22Rv1 (cell line): ENCODE data around the gene WWC2.

Source experiments
- ZFX ChIP-seq: fragments of 450-650 bp; IDR thresholded peaks from 2 replicates; pipeline ENCODE4 v1.6.1; 2017; ENCODE audit warnings: antibody characterized with exemption, borderline replicate concordance
- TF ChIP-seq, protein P1 (sequence below): fragments of 450-650 bp; IDR thresholded peaks from 2 replicates; pipeline ENCODE4 v1.5.1; 2017; ENCODE audit warnings: mild to moderate bottlenecking

DNA sequence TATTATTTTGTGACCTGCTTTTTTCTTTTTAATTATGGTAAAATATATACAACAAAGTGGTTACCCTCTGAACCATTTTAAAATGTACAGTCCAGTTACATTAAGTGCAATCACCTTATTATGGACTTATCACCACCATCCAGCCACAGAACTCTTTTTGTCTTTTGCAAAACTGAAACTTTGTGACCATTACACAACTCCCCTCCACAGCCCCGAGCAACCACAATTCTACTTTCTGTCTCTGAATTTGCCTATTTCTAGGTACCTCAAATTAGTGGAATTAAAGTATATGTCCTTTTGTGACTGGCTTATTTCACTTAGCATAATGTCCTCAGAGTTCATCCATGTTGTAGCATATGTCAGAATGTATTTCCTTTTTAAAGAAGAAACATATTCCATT is 39.3 kb upstream of the WWC2 start:
- TF ChIP-seq, protein P1, sequence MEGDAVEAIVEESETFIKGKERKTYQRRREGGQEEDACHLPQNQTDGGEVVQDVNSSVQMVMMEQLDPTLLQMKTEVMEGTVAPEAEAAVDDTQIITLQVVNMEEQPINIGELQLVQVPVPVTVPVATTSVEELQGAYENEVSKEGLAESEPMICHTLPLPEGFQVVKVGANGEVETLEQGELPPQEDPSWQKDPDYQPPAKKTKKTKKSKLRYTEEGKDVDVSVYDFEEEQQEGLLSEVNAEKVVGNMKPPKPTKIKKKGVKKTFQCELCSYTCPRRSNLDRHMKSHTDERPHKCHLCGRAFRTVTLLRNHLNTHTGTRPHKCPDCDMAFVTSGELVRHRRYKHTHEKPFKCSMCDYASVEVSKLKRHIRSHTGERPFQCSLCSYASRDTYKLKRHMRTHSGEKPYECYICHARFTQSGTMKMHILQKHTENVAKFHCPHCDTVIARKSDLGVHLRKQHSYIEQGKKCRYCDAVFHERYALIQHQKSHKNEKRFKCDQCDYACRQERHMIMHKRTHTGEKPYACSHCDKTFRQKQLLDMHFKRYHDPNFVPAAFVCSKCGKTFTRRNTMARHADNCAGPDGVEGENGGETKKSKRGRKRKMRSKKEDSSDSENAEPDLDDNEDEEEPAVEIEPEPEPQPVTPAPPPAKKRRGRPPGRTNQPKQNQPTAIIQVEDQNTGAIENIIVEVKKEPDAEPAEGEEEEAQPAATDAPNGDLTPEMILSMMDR, result no peak
- TF ChIP-seq ZFX, result no peak
